ENCODE measurements around the gene GRIK4.

DNA sequence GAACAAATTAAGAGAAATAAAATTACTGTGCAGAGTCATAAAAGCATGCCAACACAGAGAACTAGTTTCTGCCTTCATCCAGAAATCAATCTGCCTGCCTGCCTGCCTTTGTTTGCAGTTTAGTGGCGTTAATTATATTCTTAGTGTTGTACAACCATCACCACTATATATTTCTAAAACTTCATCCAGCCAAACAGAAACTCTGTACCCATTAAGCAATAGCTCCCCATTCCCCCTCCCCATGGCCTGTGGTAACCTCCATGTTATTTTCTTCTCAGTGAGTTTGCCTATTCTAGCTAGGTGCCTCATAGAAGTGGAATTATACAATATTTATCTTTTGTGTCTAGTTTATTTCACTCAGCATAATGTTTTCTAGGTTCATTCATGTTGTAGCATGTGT, 329.1 kb downstream of the GRIK4 start:
- TF ChIP-seq, protein P1, sequence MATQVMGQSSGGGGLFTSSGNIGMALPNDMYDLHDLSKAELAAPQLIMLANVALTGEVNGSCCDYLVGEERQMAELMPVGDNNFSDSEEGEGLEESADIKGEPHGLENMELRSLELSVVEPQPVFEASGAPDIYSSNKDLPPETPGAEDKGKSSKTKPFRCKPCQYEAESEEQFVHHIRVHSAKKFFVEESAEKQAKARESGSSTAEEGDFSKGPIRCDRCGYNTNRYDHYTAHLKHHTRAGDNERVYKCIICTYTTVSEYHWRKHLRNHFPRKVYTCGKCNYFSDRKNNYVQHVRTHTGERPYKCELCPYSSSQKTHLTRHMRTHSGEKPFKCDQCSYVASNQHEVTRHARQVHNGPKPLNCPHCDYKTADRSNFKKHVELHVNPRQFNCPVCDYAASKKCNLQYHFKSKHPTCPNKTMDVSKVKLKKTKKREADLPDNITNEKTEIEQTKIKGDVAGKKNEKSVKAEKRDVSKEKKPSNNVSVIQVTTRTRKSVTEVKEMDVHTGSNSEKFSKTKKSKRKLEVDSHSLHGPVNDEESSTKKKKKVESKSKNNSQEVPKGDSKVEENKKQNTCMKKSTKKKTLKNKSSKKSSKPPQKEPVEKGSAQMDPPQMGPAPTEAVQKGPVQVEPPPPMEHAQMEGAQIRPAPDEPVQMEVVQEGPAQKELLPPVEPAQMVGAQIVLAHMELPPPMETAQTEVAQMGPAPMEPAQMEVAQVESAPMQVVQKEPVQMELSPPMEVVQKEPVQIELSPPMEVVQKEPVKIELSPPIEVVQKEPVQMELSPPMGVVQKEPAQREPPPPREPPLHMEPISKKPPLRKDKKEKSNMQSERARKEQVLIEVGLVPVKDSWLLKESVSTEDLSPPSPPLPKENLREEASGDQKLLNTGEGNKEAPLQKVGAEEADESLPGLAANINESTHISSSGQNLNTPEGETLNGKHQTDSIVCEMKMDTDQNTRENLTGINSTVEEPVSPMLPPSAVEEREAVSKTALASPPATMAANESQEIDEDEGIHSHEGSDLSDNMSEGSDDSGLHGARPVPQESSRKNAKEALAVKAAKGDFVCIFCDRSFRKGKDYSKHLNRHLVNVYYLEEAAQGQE (IDR thresholded peaks at IDR 0.05; ENCODE audit: insufficient read depth in 1 of 2, low read depth in 2 of 2, low read length in 2 of 2), result no peak
- no peak for TF ChIP-seq POLR2AphosphoS5 (IDR thresholded peaks at IDR 0.05; ENCODE audit: low read depth, low read length)
- no peak for TF ChIP-seq FOXP2 (optimal IDR thresholded peaks at IDR 0.05; ENCODE audit: borderline replicate concordance, extremely low read depth, extremely low read length, insufficient read depth)

Measured in PFSK-1 (cell line).